NCI-H187 treated with DMSO at 0.1 percent for 48 hours (cell line): Measurements from ENCODE around the gene ITIH3.

Source experiments
- DNase-seq: peaks from one replicate; lab custom pipeline; 2025; lab: John Stamatoyannopoulos, UW

ITIH3 gene

GRCh38 chr3:52845157-52845556 is 50.6 kb downstream of the ITIH3 start:
- no peak for DNase-seq

- no peak for DNase-seq
Measured at GRCh38 chr3:52845691-52846431, 51.3 kb downstream of the ITIH3 start.

DNA sequence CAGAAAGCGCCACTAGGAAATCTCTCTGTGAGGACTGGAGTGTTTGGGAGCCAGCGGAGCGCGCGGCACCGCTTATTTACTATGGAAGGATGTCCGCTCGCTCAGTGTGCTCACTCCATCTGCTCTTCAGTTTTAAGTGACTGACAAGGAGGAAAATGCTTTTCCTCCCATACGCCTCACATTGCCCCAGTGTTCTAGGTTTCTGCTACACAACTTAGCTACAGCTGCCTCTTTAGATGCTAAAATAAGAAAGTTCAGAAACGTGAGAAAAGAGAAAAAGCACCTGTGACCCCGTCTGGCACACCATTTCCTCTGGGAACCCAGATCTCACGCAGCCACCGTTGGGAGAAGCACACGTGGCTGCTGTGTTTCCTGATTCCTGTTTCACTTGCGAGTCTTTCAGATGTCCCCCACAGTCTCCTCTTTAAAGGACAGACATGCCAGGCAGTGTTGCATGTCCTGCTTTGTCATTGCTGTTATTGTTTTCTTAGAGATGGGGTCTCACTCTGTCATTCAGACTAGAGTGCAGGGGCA is 51.9 kb downstream of the ITIH3 start:
- DNase-seq = no peak

- no peak for DNase-seq
Measured at GRCh38 chr3:52847241-52847640, 52.6 kb downstream of the ITIH3 start.

- DNase-seq = no peak
Measured at GRCh38 chr3:52847726-52848125, 53.1 kb downstream of the ITIH3 start.

DNA sequence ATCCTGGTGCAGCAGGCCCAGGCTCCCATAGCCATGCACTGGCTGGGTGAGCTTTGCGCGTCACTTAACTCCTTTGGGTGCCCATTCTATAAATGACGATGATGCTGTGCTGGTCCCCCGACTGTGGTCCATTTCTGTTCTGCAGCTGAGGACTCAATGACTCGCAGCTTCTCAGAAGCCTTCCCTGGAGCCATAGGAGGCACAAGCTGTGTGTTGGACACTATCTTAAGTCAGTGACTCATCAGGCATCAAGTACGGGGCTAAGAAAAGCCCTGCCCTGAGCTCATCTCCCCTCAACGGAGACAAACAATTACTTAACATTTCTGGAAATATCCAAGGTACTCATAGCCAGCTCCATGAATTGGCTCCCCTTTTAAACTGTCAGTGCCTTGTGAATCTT is 54.0 kb downstream of the ITIH3 start:
- DNase-seq = no peak

DNA sequence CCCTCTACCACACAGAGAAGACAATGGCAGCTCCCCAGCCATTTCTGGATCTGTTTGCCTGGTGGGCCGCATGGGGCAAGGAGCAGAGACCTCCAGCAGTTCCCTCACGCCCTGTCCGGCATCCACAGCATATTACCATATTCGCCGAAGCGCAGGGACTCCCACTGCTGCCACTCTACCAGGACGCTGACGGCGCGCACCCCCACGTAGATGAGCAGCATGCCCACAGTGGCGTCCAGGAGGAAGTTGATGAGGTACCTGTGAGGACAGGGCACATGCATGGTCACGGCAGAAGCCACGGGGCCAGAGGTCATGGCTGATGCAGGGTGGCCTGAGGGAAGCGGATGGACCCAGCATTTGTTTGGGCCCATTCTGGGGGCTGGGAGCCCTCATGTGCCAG is 55.1 kb downstream of the ITIH3 start:
- no peak for DNase-seq

DNA sequence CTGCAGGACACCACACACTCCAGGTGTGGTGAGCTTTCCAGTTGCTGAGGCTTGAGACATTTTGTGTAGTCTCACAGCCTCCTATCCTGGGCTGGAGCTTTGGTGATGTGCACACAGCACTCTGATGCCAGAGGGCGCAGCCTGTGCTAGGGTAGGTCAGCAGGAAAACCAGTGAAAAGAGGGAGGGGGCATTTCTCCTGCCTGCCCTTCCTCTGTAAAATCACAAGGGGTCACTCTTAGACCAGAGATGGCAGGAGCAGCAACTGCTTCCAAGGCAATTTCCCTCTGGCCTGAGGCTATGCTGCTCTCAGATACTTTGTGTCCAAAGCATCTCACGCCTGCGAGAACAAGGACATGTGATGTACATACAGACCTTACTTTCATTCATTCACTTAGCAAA is 56.8 kb downstream of the ITIH3 start:
- no peak for DNase-seq

DNA sequence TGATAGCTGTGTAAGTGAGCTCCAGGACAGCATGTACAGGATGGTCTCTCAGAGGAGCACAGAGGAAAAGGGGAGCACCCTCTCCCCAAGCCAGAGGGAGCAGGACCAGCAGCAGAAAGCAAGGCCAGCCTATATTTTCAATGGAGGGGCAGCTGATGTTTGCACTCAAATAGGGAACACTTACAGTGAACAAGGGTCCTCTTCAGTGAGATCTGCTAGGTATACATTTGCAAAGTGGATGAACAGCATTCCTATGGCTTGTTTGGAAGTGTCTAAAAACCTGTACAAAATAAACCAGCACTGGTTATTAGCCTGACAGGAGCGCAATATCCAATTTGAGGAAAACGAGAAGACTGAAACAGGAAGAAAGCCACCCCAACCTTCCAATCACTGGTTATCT is 57.8 kb downstream of the ITIH3 start:
- no peak for DNase-seq

DNA sequence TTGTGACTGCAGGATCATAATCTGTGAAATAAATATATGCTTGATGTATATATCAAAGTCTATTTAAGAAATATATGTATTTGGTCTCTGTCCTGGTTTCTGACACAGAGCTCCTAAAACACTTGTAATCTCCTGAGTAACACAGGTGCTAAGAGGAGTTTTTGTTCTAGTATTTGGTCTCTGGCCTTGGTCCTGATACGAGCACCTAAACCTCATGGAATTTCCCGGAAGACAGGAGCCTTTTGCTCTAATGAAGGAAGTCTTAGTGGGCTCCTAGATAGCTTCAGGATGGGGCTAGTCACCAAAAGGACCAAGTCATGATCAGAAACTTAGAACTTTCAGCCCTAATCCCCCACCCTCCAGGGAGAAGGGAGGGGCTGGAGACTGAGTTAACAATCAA is 59.4 kb downstream of the ITIH3 start:
- DNase-seq = no peak

GRCh38 chr3:52856666-52857065 is 62.1 kb downstream of the ITIH3 start:
- DNase-seq = no peak

DNA sequence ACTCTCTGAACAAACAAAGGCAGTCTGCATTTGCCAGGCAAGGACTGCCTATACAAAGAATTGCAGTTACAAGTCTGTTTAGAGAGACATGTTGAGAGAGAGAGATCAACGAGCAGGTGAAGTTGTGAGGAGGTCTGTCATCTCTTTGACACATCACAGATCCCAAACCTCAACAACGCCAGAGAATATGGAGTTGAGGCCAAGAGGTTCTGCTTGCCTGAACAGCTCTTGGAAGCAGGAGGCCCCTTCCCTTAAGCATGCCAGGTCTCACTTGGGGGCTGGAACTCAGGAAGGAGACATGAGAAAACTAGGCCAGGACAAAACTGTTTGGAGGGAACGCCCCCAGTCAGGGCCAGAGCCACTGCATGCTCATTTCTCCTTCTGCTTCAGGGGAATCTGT is 62.5 kb downstream of the ITIH3 start:
- no peak for DNase-seq

- DNase-seq = no peak
Measured at GRCh38 chr3:52857864-52858263, 63.3 kb downstream of the ITIH3 start.
